HG03575 (cell line): ENCODE results near the gene OAS2.

Experiments
- ATAC-seq: cut with Tn5 transposase; IDR thresholded peaks from one replicate; pipeline ENCODE4 v1.9.1; 2021; ENCODE audit not compliant: unreplicated experiment, insufficient number of reproducible peaks, low FRiP score; ENCODE audit errors: extremely low read depth

Gene OAS2

DNA sequence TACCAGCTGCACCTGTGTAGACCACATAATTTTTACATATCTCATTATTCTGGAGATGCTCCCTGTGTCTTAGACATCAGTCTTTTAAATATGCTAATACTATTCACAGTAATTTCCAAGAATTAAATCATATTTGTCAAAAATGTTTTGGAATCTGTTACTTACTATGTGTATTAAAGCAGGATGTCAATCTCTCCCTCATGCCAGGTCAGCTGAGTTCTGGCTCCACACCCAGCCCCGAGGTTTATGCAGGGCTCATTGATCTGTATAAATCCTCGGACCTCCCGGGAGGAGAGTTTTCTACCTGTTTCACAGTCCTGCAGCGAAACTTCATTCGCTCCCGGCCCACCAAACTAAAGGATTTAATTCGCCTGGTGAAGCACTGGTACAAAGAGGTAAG, 27.9 kb downstream of the OAS2 start:
- no peak for ATAC-seq

- no peak for ATAC-seq
Observed at GRCh38 chr12:113006641-113007040, 28.3 kb downstream of the OAS2 start.

DNA sequence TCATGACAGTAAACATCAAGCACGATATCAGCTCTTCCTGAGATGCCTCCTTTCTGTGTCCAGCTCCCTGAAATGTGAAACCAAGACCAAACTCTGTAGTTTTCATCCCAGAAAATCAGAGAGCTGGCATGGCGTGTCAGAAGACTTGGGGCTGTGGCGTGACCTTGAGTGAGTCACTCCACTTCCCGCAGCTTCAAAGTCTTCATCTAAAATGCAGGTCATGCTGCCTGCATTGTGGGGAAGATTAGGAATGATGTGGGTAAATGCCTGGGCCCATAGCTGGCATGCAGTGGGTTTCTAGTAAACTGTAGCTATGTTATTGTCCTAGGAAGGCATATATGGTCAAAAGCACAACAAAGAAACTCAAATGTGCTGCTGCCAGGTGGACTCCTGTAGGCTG, 28.8 kb downstream of the OAS2 start:
- ATAC-seq, result no peak

- no peak for ATAC-seq
Observed at GRCh38 chr12:113010701-113011100, 32.4 kb downstream of the OAS2 start.

DNA sequence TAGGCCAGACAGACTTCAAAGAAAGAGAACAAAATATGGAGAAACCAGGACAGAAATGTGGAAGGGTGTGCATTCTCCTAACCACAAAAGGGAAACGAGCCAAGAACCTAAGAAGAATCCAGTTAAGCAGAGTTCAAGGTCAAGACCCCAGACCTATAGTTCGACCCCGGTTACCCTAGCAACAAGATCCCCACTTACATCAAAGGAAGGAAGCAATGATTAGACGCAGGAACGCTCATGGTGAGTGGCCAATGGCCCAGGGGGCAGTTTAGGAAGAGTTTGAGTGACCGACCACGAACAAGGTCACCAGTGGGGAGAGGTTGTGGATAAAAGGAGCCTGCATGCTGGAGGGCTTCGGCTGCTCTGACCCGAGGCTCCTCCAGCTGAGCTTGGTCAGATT, 36.2 kb downstream of the OAS2 start:
- ATAC-seq, result no peak

- no peak for ATAC-seq
Observed at GRCh38 chr12:113016796-113017195, 38.5 kb downstream of the OAS2 start.

- no peak for ATAC-seq
Observed at GRCh38 chr12:113019025-113019424, 40.7 kb downstream of the OAS2 start.

DNA sequence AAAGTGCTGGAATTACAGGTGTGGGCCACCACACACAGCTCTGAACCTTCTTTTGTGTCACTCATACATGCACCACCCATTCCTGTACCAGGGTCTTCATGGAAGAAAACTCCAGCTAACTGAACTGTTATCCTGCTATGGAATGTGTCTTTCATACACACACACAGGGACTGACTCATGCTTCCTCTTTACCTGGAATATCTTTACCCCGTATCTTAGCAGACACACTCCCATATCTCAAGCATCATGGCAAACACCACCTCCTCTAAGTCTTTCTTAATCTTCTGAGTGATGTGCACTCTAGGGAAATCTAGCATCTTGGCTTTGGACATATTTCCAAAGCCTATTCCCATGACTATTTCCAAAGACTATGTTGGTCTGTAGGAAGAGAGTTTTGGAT, 43.2 kb downstream of the OAS2 start:
- no peak for ATAC-seq

DNA sequence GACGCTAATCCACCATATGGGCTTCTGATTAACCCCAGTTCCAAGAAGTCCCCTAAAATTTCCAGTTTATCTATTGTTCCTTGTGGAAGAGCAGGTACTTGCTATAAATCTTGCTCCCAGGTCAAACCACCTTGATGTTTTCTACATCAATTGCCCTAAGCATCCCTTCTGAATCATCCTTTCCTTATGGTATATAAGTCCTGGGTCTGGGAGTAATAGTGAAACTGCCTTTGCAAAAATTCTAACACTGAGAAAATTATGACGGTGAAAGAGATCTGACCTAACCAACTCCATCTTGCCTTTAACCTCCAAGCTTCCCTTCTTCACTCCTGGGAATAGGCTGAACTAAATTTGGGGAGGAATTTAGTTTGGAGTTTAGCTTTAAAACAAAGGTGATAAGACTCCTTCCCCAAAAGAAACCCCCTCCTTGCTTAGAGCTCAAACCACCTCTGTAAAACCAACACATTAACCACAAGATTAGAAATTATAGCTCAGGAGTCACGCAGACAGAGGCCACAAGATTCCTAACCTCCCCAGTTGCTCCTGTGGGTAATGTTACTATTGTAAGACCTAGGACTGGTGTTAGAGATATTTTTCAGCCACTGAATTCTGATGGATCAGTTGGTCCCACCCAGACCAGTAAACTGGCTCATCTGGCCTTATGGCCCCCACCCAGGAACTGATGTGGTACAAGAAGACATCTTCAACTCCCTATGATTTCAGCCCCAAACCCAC, 44.4 kb downstream of the OAS2 start:
- ATAC-seq, result no peak

DNA sequence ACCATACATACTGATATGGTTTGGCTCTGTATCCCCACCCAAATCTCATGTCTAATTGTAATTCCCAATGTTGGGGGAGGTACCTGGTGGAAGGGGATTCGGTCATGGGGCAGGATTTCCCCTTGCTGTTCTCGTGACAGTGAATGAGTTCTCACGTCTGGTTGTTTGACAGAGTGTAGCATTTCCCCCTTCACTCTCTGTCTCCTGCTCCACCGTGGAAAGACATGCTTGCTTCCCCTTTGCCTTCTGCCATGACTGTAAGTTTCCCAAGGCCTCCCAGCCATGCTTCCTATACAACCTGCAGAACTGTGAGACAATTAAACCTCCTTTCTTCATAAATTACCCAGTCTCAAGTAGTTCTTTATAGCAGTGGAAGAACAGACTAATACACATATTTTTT, 49.4 kb downstream of the OAS2 start:
- ATAC-seq, result no peak

- ATAC-seq, result no peak
Observed at GRCh38 chr12:113030875-113031525, 52.7 kb downstream of the OAS2 start.

GRCh38 chr12:113039911-113040445, 61.7 kb downstream of the OAS2 start:
- no peak for ATAC-seq

GRCh38 chr12:113040722-113041171, 62.4 kb downstream of the OAS2 start:
- no peak for ATAC-seq

DNA sequence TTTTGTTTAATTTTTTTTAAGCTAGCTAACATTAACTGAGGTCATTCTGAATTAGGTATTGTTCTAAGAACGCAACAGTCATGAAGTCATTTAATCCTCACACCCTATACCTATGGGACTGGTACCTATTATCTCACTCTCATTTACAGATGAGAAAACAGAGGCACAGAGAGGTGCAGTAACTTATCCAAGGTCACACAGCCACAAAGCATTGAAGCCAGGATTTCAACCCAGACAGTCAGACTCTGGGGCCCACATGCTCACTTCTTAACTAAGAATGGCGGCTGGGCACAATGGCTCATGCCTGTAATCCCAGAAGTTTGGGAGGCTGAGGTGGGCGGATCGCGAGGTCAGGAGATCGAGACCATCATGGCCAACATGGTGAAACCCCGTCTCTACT, 63.2 kb downstream of the OAS2 start:
- ATAC-seq, result no peak

GRCh38 chr12:113043240-113043639, 64.9 kb downstream of the OAS2 start:
- ATAC-seq, result no peak

GRCh38 chr12:113044516-113044915, 66.2 kb downstream of the OAS2 start:
- ATAC-seq, result no peak

DNA sequence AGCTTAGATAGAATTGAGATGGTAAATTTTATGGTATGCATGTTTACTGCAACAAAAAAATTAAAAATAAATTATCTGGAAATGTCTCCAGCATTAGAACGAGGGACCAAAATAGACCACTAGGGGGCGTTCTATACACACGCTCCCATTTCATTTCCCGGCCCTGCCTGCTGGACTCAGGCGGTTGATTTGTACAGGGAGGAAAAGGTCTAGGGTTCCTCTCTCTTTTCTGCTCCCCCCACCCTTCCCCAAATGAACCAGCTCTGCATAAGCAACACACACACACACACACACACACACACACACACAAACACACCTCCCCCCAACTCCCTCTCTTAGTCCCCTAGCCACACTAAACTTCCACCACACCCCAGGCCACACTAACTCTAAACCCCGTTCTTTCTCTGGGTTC, 70.4 kb downstream of the OAS2 start:
- ATAC-seq, result no peak

GRCh38 chr12:113049976-113050742, 71.8 kb downstream of the OAS2 start:
- ATAC-seq, result no peak

- ATAC-seq, result no peak
Observed at GRCh38 chr12:113050795-113051194, 72.5 kb downstream of the OAS2 start.

- no peak for ATAC-seq
Observed at GRCh38 chr12:113051759-113052158, 73.4 kb downstream of the OAS2 start.
